ENCODE data around the gene MSX2.
A peak's percentile ranks its signal among the peaks of the same experiment; 100 is the strongest.

MSX2 gene

GRCh38 chr5:174721530-174722432, 2.6 kb upstream of the MSX2 start:
- H2AFZ ChIP-seq (ENCODE audit: insufficient read depth, low read length, poor library complexity) = peak overlapping the region; percentile 56
- no peaks in the 10 kb centered on the region for H3K9me3 ChIP-seq (ENCODE audit: insufficient read depth, low read depth, low read length)
- no peaks in the 10 kb centered on the region for H3K27me3 ChIP-seq (ENCODE audit: insufficient read depth, low read length)
- peak overlapping the region; percentile 98 for H3K14ac ChIP-seq (ENCODE audit: low read length)
- H3K18ac ChIP-seq (ENCODE audit: low read length) = peak overlapping the region; percentile 96
- peak overlapping the region; percentile 99 for H2BK5ac ChIP-seq (ENCODE audit: low read depth, low read length, poor library complexity)
- peak overlapping the region; percentile 92 for H4K8ac ChIP-seq (ENCODE audit: low read depth, low read length)
- peaks cover 12 to 15% of the 10 kb centered on the region in 2 experiments for H3K36me3 ChIP-seq (ENCODE audit: control insufficient read depth in 1 of 2, insufficient read depth in 2 of 2, low read length in 2 of 2)
- peak overlapping the region; percentile 100 for H4K91ac ChIP-seq (ENCODE audit: low read depth, low read length)
- H3K4me2 ChIP-seq (ENCODE audit: low read length) = peak overlapping the region; percentile 68
- H2BK120ac ChIP-seq (ENCODE audit: insufficient read depth, low read length, poor library complexity) = peak overlapping the region; percentile 99
- H3K27ac ChIP-seq (ENCODE audit: low read depth, low read length) = peak overlapping the region; percentile 98
- H3K4me1 ChIP-seq (ENCODE audit: control insufficient read depth in 1 of 2, insufficient read depth in 2 of 2, low read length in 2 of 2) = peaks cover 24 to 37% of the 10 kb centered on the region in 2 experiments
- no CpG with 5 or more reads among the region's 19 CpGs for WGBS (ENCODE audit: extremely low coverage, insufficient coverage, insufficient read length)
- peak overlapping the region; percentile 47 for H3K4me3 ChIP-seq (ENCODE audit: low read depth, low read length)
- H2BK12ac ChIP-seq (ENCODE audit: low read length) = peak overlapping the region; percentile 100
- H3K4ac ChIP-seq (ENCODE audit: low read depth, low read length) = peak overlapping the region; percentile 99
- no peak overlapping the region for H3K23ac ChIP-seq (ENCODE audit: low read length)
- no peak for DNase-seq
- peak overlapping the region; percentile 99 for H2AK5ac ChIP-seq (ENCODE audit: low read length)
- H3K79me1 ChIP-seq (ENCODE audit: low read length) = peaks cover 72% of the 10 kb centered on the region
- peak overlapping the region; percentile 68 for H3K9ac ChIP-seq (ENCODE audit: low read length)
- H4K12ac ChIP-seq (ENCODE audit: low read depth, low read length) = peak overlapping the region; percentile 81
- H3K79me2 ChIP-seq (ENCODE audit: control insufficient read depth, insufficient read depth, low read length, poor library complexity) = peaks cover 42% of the 10 kb centered on the region

GRCh38 chr5:174722500-174722899, 1.9 kb upstream of the MSX2 start:
- Histone ChIP-seq H3K36me3 (ENCODE audit: control insufficient read depth in 1 of 2, insufficient read depth in 2 of 2, low read length in 2 of 2) (peaks cover 17 to 22% of the 10 kb centered on the region in 2 experiments), H2BK120ac (ENCODE audit: insufficient read depth, low read length, poor library complexity) (no peak overlapping the region), H3K79me2 (ENCODE audit: control insufficient read depth, insufficient read depth, low read length, poor library complexity) (peaks cover 49% of the 10 kb centered on the region), H3K23ac (ENCODE audit: low read length) (no peak overlapping the region), H4K8ac (ENCODE audit: low read depth, low read length) (no peak overlapping the region), H3K79me1 (ENCODE audit: low read length) (peaks cover 79% of the 10 kb centered on the region), H3K4ac (ENCODE audit: low read depth, low read length) (no peak overlapping the region), H3K4me3 (ENCODE audit: low read depth, low read length) (no peak overlapping the region), H3K18ac (ENCODE audit: low read length) (no peak overlapping the region), H4K12ac (ENCODE audit: low read depth, low read length) (no peak overlapping the region), H3K4me1 (ENCODE audit: control insufficient read depth in 1 of 2, insufficient read depth in 2 of 2, low read length in 2 of 2) (peaks cover 24 to 37% of the 10 kb centered on the region in 2 experiments), H3K9me3 (ENCODE audit: insufficient read depth, low read depth, low read length) (no peaks in the 10 kb centered on the region), H2BK5ac (ENCODE audit: low read depth, low read length, poor library complexity) (no peak overlapping the region), H2BK12ac (ENCODE audit: low read length) (no peak overlapping the region), H2AK5ac (ENCODE audit: low read length) (no peak overlapping the region), H2AFZ (ENCODE audit: insufficient read depth, low read length, poor library complexity) (no peak overlapping the region), H3K14ac (ENCODE audit: low read length) (no peak overlapping the region), H3K27ac (ENCODE audit: low read depth, low read length) (no peak overlapping the region), H3K4me2 (ENCODE audit: low read length) (peak overlapping the region; percentile 13), H3K27me3 (ENCODE audit: insufficient read depth, low read length) (no peaks in the 10 kb centered on the region), H4K91ac (ENCODE audit: low read depth, low read length) (no peak overlapping the region), H3K9ac (ENCODE audit: low read length) (no peak overlapping the region)
- DNase-seq = no peak
- no CpG with 5 or more reads among the region's 4 CpGs for WGBS (ENCODE audit: extremely low coverage, insufficient coverage, insufficient read length)

- H3K36me3 ChIP-seq (ENCODE audit: control insufficient read depth in 1 of 2, insufficient read depth in 2 of 2, low read length in 2 of 2) = peaks cover 17 to 30% of the 10 kb centered on the region in 2 experiments
- H3K9ac ChIP-seq (ENCODE audit: low read length) = peak overlapping the region; percentile 71
- H3K9me3 ChIP-seq (ENCODE audit: insufficient read depth, low read depth, low read length) = no peaks in the 10 kb centered on the region
- peak overlapping the region; percentile 78 for H2BK12ac ChIP-seq (ENCODE audit: low read length)
- H3K18ac ChIP-seq (ENCODE audit: low read length) = peak overlapping the region; percentile 51
- peak overlapping the region; percentile 74 for H4K91ac ChIP-seq (ENCODE audit: low read depth, low read length)
- peak overlapping the region; percentile 82 for H3K4me2 ChIP-seq (ENCODE audit: low read length)
- peak overlapping the region; percentile 63 for H3K14ac ChIP-seq (ENCODE audit: low read length)
- peak overlapping the region; percentile 60 for H3K4ac ChIP-seq (ENCODE audit: low read depth, low read length)
- no peak overlapping the region for H2AK5ac ChIP-seq (ENCODE audit: low read length)
- H2BK5ac ChIP-seq (ENCODE audit: low read depth, low read length, poor library complexity) = peak overlapping the region; percentile 95
- H2BK120ac ChIP-seq (ENCODE audit: insufficient read depth, low read length, poor library complexity) = peak overlapping the region; percentile 95
- no CpG with 5 or more reads among the region's 23 CpGs for WGBS (ENCODE audit: extremely low coverage, insufficient coverage, insufficient read length)
- no peak overlapping the region for H2AFZ ChIP-seq (ENCODE audit: insufficient read depth, low read length, poor library complexity)
- peaks cover 53% of the 10 kb centered on the region for H3K79me2 ChIP-seq (ENCODE audit: control insufficient read depth, insufficient read depth, low read length, poor library complexity)
- H3K23ac ChIP-seq (ENCODE audit: low read length) = no peak overlapping the region
- H4K8ac ChIP-seq (ENCODE audit: low read depth, low read length) = peak overlapping the region; percentile 73
- no peak overlapping the region for H4K12ac ChIP-seq (ENCODE audit: low read depth, low read length)
- H3K27ac ChIP-seq (ENCODE audit: low read depth, low read length) = peak overlapping the region; percentile 94
- H3K4me1 ChIP-seq (ENCODE audit: control insufficient read depth in 1 of 2, insufficient read depth in 2 of 2, low read length in 2 of 2) = peaks cover 18 to 29% of the 10 kb centered on the region in 2 experiments
- H3K4me3 ChIP-seq (ENCODE audit: low read depth, low read length) = peak overlapping the region; percentile 18
- H3K27me3 ChIP-seq (ENCODE audit: insufficient read depth, low read length) = no peaks in the 10 kb centered on the region
- no peak for DNase-seq
- peaks cover 78% of the 10 kb centered on the region for H3K79me1 ChIP-seq (ENCODE audit: low read length)
Measured at GRCh38 chr5:174723315-174723978, 935 bp upstream of the MSX2 start.

- DNase-seq = peak in 1 of 2 donors; percentile 10
- peak overlapping the region; percentile 73 for H4K8ac ChIP-seq (ENCODE audit: low read depth, low read length)
- peaks cover 18 to 27% of the 10 kb centered on the region in 2 experiments for H3K4me1 ChIP-seq (ENCODE audit: control insufficient read depth in 1 of 2, insufficient read depth in 2 of 2, low read length in 2 of 2)
- H2AFZ ChIP-seq (ENCODE audit: insufficient read depth, low read length, poor library complexity) = no peak overlapping the region
- no peak overlapping the region for H3K23ac ChIP-seq (ENCODE audit: low read length)
- peak overlapping the region; percentile 74 for H4K91ac ChIP-seq (ENCODE audit: low read depth, low read length)
- WGBS (ENCODE audit: extremely low coverage, insufficient coverage, insufficient read length) = no CpG with 5 or more reads among the region's 20 CpGs
- H3K79me2 ChIP-seq (ENCODE audit: control insufficient read depth, insufficient read depth, low read length, poor library complexity) = peaks cover 54% of the 10 kb centered on the region
- no peak overlapping the region for H3K4me3 ChIP-seq (ENCODE audit: low read depth, low read length)
- H3K79me1 ChIP-seq (ENCODE audit: low read length) = peaks cover 74% of the 10 kb centered on the region
- peak overlapping the region; percentile 53 for H2AK5ac ChIP-seq (ENCODE audit: low read length)
- peak overlapping the region; percentile 60 for H3K4ac ChIP-seq (ENCODE audit: low read depth, low read length)
- peak overlapping the region; percentile 63 for H3K14ac ChIP-seq (ENCODE audit: low read length)
- no peak overlapping the region for H4K12ac ChIP-seq (ENCODE audit: low read depth, low read length)
- H3K36me3 ChIP-seq (ENCODE audit: control insufficient read depth in 1 of 2, insufficient read depth in 2 of 2, low read length in 2 of 2) = peaks cover 18 to 31% of the 10 kb centered on the region in 2 experiments
- no peaks in the 10 kb centered on the region for H3K27me3 ChIP-seq (ENCODE audit: insufficient read depth, low read length)
- H3K9ac ChIP-seq (ENCODE audit: low read length) = peak overlapping the region; percentile 59
- no peaks in the 10 kb centered on the region for H3K9me3 ChIP-seq (ENCODE audit: insufficient read depth, low read depth, low read length)
- peak overlapping the region; percentile 51 for H3K18ac ChIP-seq (ENCODE audit: low read length)
- peak overlapping the region; percentile 95 for H2BK120ac ChIP-seq (ENCODE audit: insufficient read depth, low read length, poor library complexity)
- H2BK5ac ChIP-seq (ENCODE audit: low read depth, low read length, poor library complexity) = peak overlapping the region; percentile 95
- H2BK12ac ChIP-seq (ENCODE audit: low read length) = peak overlapping the region; percentile 78
- H3K27ac ChIP-seq (ENCODE audit: low read depth, low read length) = peak overlapping the region; percentile 94
- peak overlapping the region; percentile 82 for H3K4me2 ChIP-seq (ENCODE audit: low read length)
Measured at GRCh38 chr5:174723979-174724483, 351 bp upstream of the MSX2 start.

Data from trophoblast cell (in vitro differentiated cells and primary cell).